K562 (cell line): Measurements from ENCODE around the gene F12. TPM values are rescaled to one million over a fixed set of nuclear protein-coding genes. Genes with fewer than 3 reads are reported as not detected.

Experiments used
- DNMT1 ChIP-seq: fragments of 450-650 bp; IDR thresholded peaks from 2 replicates; pipeline ENCODE4 v1.6.1; 2016; ENCODE audit warnings: antibody characterized with exemption, mild to moderate bottlenecking
- EGR1 ChIP-seq: fragments of 450-650 bp; conservative IDR thresholded peaks from 2 replicates; pipeline ENCODE4 v1.6.1; 2017; ENCODE audit warnings: mild to moderate bottlenecking
- JUN ChIP-seq, 2 experiments: sonication (generic) in 1 of 2; formaldehyde crosslinking in 1 of 2; IDR thresholded peaks; 2 replicates each; pipeline versions ENCODE4 v1.6.1 to v1.8.0; 2012 to 2022; ENCODE audit warnings: borderline replicate concordance in 2 of 2, mild to moderate bottlenecking in 2 of 2, improper control_type of control experiment in 1 of 2, low read depth in 1 of 2, low read length in 1 of 2, missing genetic modification reagents in 1 of 2
- KLF6 ChIP-seq: fragments of 250-450 bp; sonication (Bioruptor Pico); IDR thresholded peaks from 2 replicates; pipeline ENCODE4 v1.4.0; 2020; ENCODE audit warnings: mild to moderate bottlenecking, moderate library complexity, borderline replicate concordance
- MEF2D ChIP-seq: conservative IDR thresholded peaks from 2 replicates; pipeline ENCODE4 v1.6.1; 2016; ENCODE audit warnings: low read depth, missing genetic modification characterization, missing compliant biosample characterization
- SMC3 ChIP-seq: conservative IDR thresholded peaks from 2 replicates; pipeline ENCODE4 v1.6.1; 2011; ENCODE audit warnings: low read depth, low read length, improper control_type of control experiment; ENCODE audit not compliant: insufficient read depth
- SPI1 ChIP-seq: IDR thresholded peaks from 2 replicates; pipeline ENCODE4 v1.6.1; 2011; ENCODE audit warnings: low read depth, low read length, control low read depth, borderline replicate concordance
- TBP ChIP-seq: optimal IDR thresholded peaks from 2 replicates; pipeline ENCODE3; 2011; ENCODE audit warnings: low read depth, low read length, improper control_type of control experiment
- ZBTB1 ChIP-seq: sonication (generic); formaldehyde crosslinking; IDR thresholded peaks from 2 replicates; pipeline ENCODE4 v1.8.1; 2023; ENCODE audit warnings: missing genetic modification reagents, low read depth, mild to moderate bottlenecking, borderline replicate concordance
- ZBTB17 ChIP-seq: fragments of 450-650 bp; formaldehyde crosslinking; IDR thresholded peaks from 2 replicates; pipeline ENCODE4 v1.4.0; 2020; ENCODE audit warnings: mild to moderate bottlenecking
- ZNF133 ChIP-seq: fragments of 250-450 bp; sonication (Bioruptor Pico); IDR thresholded peaks from 2 replicates; pipeline ENCODE4 v1.4.0; 2020; ENCODE audit warnings: mild to moderate bottlenecking
- ZNF699 ChIP-seq: fragments of 250-450 bp; sonication (Bioruptor Pico); IDR thresholded peaks from 2 replicates; pipeline ENCODE4 v1.8.0; 2021; ENCODE audit warnings: mild to moderate bottlenecking, moderate library complexity; ENCODE audit not compliant: insufficient replicate concordance
- polyA plus RNA-seq, 8 experiments: library from polyadenylated mRNA; depleted of rRNA in 4 of 8; stranded (reverse) in 5 of 8; unstranded in 3 of 8; fragments of >200 nt; fragmentation: Nextera tagmentation in 2 of 8; fragmentation: Illumina TruSeq in 1 of 8; extraction: Ambion mirVana in 2 of 8; extraction: Trizol in 1 of 8; gene quantifications; 2 replicates each; pipeline versions ENCODE4 v1.2.1 to v1.2.3, GENCODE V29; 2011 to 2014; ENCODE audit warnings: inconsistent platforms in 1 of 8, missing spikeins in 1 of 8
- total RNA-seq, 7 experiments: library from RNA; depleted of rRNA in 6 of 7; stranded (reverse); fragments of >200 nt in 6 of 7; fragmentation: Illumina TruSeq in 2 of 7; extraction: Trizol in 2 of 7; gene quantifications; 2 replicates each; pipeline versions ENCODE4 v1.2.1 to v1.2.3, GENCODE V29; 2011 to 2021; ENCODE audit warnings: low replicate concordance in 1 of 7
- TF ChIP-seq, protein P1 (sequence below): fragments of 450-650 bp; formaldehyde crosslinking; IDR thresholded peaks from 2 replicates; pipeline ENCODE4 v1.4.0; 2020; ENCODE audit warnings: mild to moderate bottlenecking, moderate library complexity
- TF ChIP-seq, protein P2 (sequence below), 2 experiments: fragments of 450-650 bp in 1 of 2; IDR thresholded peaks; 2 replicates each; pipeline ENCODE4 v1.6.1; 2011 to 2017; ENCODE audit warnings: low read depth in 2 of 2, antibody characterized with exemption in 1 of 2, borderline replicate concordance in 1 of 2, low read length in 1 of 2, mild to moderate bottlenecking in 1 of 2, mixed read lengths in 1 of 2; ENCODE audit not compliant: control insufficient read depth in 1 of 2
- TF ChIP-seq, protein P3 (sequence below), 2 experiments: fragments of 150-350 bp in 1 of 2; IDR thresholded peaks; 2 replicates each; pipeline ENCODE4 v1.6.1; 2012 to 2016; ENCODE audit warnings: low read depth in 2 of 2, low read length in 2 of 2, mild to moderate bottlenecking in 1 of 2, moderate library complexity in 1 of 2

The F12 gene
- total and polyA plus RNA-seq, 9 of the 15 experiments (the other 6 are each of a cell fraction or from before 2014, with no cell fraction given), result 0.59 to 18.3 (median 3.6) TPM

DNA sequence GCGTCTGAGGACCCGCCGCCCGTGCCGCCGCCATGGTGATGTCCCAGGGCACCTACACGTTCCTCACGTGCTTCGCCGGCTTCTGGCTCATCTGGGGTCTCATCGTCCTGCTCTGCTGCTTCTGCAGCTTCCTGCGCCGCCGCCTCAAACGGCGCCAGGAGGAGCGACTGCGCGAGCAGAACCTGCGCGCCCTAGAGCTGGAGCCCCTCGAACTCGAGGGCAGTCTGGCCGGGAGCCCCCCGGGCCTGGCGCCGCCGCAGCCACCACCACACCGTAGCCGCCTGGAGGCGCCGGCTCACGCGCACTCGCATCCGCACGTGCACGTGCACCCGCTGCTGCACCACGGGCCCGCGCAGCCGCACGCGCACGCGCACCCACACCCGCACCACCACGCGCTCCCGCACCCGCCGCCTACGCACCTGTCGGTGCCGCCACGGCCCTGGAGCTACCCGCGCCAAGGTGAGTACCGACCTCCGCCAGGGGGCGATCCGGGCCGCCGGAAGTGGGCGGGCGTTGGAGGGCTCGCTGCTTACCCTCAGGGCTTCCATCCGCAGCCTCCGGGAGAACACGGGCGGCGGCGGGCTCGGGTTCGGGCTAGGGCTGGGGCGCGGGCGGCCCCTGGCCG, 45.8 kb upstream of the F12 start (continued):
- TF ChIP-seq, protein P1, sequence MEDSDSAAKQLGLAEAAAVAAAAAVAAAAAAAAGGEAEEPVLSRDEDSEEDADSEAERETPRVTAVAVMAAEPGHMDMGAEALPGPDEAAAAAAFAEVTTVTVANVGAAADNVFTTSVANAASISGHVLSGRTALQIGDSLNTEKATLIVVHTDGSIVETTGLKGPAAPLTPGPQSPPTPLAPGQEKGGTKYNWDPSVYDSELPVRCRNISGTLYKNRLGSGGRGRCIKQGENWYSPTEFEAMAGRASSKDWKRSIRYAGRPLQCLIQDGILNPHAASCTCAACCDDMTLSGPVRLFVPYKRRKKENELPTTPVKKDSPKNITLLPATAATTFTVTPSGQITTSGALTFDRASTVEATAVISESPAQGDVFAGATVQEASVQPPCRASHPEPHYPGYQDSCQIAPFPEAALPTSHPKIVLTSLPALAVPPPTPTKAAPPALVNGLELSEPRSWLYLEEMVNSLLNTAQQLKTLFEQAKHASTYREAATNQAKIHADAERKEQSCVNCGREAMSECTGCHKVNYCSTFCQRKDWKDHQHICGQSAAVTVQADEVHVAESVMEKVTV (CRISPR knock-in tag), result no peak
- TF ChIP-seq DNMT1 (no peak), ZBTB1 (CRISPR knock-in tag) (peak; percentile 98), MEF2D (tag) (no peak), ZNF133 (no peak), JUN (IDR thresholded peaks at IDR 0.05; ENCODE audit: borderline replicate concordance, low read depth, low read length) (peak; percentile 26; the same call in 1 of the 2 replicates), JUN (CRISPR knock-in tag; IDR thresholded peaks at IDR 0.05; ENCODE audit: borderline replicate concordance) (no peak), ZBTB17 (0 out of 2 replicates have a peak, but pooled peaks have one; percentile 32), ZNF699 (CRISPR knock-in tag) (no peak), SMC3 (peak; percentile 42; the same call in 1 of the 2 replicates), TBP (peak; percentile 52), SPI1 (no peak), EGR1 (peak; percentile 94), KLF6 (CRISPR knock-in tag) (no peak)
- TF ChIP-seq, protein P2, sequence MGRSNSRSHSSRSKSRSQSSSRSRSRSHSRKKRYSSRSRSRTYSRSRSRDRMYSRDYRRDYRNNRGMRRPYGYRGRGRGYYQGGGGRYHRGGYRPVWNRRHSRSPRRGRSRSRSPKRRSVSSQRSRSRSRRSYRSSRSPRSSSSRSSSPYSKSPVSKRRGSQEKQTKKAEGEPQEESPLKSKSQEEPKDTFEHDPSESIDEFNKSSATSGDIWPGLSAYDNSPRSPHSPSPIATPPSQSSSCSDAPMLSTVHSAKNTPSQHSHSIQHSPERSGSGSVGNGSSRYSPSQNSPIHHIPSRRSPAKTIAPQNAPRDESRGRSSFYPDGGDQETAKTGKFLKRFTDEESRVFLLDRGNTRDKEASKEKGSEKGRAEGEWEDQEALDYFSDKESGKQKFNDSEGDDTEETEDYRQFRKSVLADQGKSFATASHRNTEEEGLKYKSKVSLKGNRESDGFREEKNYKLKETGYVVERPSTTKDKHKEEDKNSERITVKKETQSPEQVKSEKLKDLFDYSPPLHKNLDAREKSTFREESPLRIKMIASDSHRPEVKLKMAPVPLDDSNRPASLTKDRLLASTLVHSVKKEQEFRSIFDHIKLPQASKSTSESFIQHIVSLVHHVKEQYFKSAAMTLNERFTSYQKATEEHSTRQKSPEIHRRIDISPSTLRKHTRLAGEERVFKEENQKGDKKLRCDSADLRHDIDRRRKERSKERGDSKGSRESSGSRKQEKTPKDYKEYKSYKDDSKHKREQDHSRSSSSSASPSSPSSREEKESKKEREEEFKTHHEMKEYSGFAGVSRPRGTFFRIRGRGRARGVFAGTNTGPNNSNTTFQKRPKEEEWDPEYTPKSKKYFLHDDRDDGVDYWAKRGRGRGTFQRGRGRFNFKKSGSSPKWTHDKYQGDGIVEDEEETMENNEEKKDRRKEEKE (IDR thresholded peaks at IDR 0.05; ENCODE audit: borderline replicate concordance in 1 of 2, control insufficient read depth in 1 of 2, low read depth in 2 of 2, low read length in 1 of 2), result no peak; a peak in 1 of 4 replicates
- TF ChIP-seq, protein P3, sequence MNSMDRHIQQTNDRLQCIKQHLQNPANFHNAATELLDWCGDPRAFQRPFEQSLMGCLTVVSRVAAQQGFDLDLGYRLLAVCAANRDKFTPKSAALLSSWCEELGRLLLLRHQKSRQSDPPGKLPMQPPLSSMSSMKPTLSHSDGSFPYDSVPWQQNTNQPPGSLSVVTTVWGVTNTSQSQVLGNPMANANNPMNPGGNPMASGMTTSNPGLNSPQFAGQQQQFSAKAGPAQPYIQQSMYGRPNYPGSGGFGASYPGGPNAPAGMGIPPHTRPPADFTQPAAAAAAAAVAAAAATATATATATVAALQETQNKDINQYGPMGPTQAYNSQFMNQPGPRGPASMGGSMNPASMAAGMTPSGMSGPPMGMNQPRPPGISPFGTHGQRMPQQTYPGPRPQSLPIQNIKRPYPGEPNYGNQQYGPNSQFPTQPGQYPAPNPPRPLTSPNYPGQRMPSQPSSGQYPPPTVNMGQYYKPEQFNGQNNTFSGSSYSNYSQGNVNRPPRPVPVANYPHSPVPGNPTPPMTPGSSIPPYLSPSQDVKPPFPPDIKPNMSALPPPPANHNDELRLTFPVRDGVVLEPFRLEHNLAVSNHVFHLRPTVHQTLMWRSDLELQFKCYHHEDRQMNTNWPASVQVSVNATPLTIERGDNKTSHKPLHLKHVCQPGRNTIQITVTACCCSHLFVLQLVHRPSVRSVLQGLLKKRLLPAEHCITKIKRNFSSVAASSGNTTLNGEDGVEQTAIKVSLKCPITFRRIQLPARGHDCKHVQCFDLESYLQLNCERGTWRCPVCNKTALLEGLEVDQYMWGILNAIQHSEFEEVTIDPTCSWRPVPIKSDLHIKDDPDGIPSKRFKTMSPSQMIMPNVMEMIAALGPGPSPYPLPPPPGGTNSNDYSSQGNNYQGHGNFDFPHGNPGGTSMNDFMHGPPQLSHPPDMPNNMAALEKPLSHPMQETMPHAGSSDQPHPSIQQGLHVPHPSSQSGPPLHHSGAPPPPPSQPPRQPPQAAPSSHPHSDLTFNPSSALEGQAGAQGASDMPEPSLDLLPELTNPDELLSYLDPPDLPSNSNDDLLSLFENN (IDR thresholded peaks at IDR 0.05; ENCODE audit: low read depth in 2 of 2, low read length in 2 of 2), result no peak
